ENCODE results near the gene SCAMP2. TPM values are rescaled to one million over a fixed set of nuclear protein-coding genes. Genes with fewer than 3 reads are reported as not detected.
A peak's percentile ranks its signal among the peaks of the same experiment; 100 is the strongest.

Gene SCAMP2
- polyA plus RNA-seq, 3 donors, result 124 to 158 (median 124) TPM

DNA sequence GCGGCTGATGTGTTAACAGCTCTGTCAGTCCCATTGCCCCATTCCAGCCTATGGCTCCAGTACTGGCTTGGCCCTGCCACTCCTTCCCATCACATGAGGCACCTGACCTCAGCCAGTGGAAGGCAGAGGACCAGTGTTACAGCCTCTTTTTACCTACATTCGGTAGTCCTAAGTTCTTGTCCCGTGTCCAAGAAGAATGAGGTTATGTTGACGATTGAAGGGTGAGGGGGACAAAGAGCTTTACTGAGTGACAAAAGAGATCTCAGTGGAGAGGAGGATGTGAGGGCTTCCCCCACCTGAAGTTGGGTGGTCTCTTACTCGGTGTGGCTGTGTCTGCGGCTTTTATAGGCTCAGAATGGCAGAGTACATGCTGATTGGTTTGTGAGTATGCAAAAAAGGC is 9.4 kb upstream of the SCAMP2 start:
- 100% methylated on average over 6 of the region's 6 CpGs for WGBS (ENCODE audit: insufficient coverage)
- Histone ChIP-seq H3K4me3 (replicated peaks in 1 of 3; ENCODE audit: low read depth in 2 of 3, low read length in 3 of 3) (no peak overlapping the region), H3K27ac (ENCODE audit: low read depth in 1 of 2, low read length in 2 of 2) (no peak overlapping the region), H3K79me2 (ENCODE audit: insufficient read depth, low read length) (no peaks in the 10 kb centered on the region), H3K9me3 (replicated peaks in 1 of 2; ENCODE audit: control insufficient read depth in 1 of 2, insufficient read depth in 1 of 2, low read length in 2 of 2) (peaks cover 0 to 9% of the 10 kb centered on the region in 2 donors), H3K36me3 (replicated peaks in 1 of 2; ENCODE audit: control insufficient read depth in 1 of 2, insufficient read depth in 2 of 2, low read length in 2 of 2) (no peaks in the 10 kb centered on the region), H3K9ac (ENCODE audit: insufficient read depth, low read length, poor library complexity, severe bottlenecking) (no peak overlapping the region), H3K4me1 (ENCODE audit: control insufficient read depth in 1 of 2, insufficient read depth in 2 of 2, low read length in 2 of 2) (peaks cover 36 to 38% of the 10 kb centered on the region in 2 donors), H2AFZ (ENCODE audit: insufficient read depth, low read depth, low read length, poor library complexity, severe bottlenecking) (no peak overlapping the region), H3K4me2 (replicated peaks; ENCODE audit: extremely low read depth, low read length, poor library complexity, severe bottlenecking) (no peak overlapping the region), H4K20me1 (ENCODE audit: insufficient read depth, low read length) (no peaks in the 10 kb centered on the region), H3K27me3 (ENCODE audit: control insufficient read depth in 2 of 2, insufficient read depth in 2 of 2, low read length in 2 of 2) (no peaks in the 10 kb centered on the region)
- intact Hi-C loops (cut with micrococcal nuclease), result no loop called here
- Mint-ChIP-seq H3K27me3 (ENCODE audit: low read depth in 3 of 3) (peaks cover 0 to 5% (median 0%) of the 10 kb centered on the region in 3 donors), H3K4me3 (no peak overlapping the region), H3K27ac (peak overlapping the region in 3 of 7 donors; percentile 30 to 64 (median 41)), H3K36me3 (no peaks in the 10 kb centered on the region), H3K9me3 (peaks cover 0 to 10% (median 7%) of the 10 kb centered on the region in 7 donors), H3K4me1 (peaks cover 34% of the 10 kb centered on the region)
- TF ChIP-seq, protein P1, sequence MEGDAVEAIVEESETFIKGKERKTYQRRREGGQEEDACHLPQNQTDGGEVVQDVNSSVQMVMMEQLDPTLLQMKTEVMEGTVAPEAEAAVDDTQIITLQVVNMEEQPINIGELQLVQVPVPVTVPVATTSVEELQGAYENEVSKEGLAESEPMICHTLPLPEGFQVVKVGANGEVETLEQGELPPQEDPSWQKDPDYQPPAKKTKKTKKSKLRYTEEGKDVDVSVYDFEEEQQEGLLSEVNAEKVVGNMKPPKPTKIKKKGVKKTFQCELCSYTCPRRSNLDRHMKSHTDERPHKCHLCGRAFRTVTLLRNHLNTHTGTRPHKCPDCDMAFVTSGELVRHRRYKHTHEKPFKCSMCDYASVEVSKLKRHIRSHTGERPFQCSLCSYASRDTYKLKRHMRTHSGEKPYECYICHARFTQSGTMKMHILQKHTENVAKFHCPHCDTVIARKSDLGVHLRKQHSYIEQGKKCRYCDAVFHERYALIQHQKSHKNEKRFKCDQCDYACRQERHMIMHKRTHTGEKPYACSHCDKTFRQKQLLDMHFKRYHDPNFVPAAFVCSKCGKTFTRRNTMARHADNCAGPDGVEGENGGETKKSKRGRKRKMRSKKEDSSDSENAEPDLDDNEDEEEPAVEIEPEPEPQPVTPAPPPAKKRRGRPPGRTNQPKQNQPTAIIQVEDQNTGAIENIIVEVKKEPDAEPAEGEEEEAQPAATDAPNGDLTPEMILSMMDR (IDR thresholded peaks at IDR 0.05), result no peak
- DNase-seq, result no peak

DNA sequence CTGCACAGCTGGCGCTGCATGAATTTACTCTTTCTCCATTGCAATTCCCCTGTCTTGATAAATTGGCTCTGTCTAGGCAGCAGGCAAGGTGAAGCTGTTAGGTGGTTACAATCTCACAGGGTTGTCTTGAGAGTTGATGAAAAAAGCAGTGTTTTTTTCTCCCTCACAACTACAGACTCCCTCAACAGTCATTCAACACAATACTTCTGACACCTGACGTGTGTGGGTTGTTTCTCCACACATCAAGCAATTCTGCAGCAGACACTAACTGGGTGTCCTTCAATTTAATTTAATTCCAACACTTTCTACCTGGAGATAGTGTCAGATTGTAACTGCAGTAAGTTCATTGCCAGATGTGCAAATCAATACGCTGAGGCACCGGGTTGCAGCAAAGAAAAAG is 5.1 kb upstream of the SCAMP2 start:
- H3K27me3 Mint-ChIP-seq (ENCODE audit: low read depth in 3 of 3), result peaks cover 1 to 3% (median 2%) of the 10 kb centered on the region in 3 donors
- Histone ChIP-seq H3K27me3 (ENCODE audit: control insufficient read depth in 2 of 2, insufficient read depth in 2 of 2, low read length in 2 of 2) (no peaks in the 10 kb centered on the region), H3K4me2 (replicated peaks; ENCODE audit: extremely low read depth, low read length, poor library complexity, severe bottlenecking) (no peak overlapping the region), H3K27ac (ENCODE audit: low read depth in 1 of 2, low read length in 2 of 2) (no peak overlapping the region), H3K79me2 (ENCODE audit: insufficient read depth, low read length) (no peaks in the 10 kb centered on the region), H3K4me1 (ENCODE audit: control insufficient read depth in 1 of 2, insufficient read depth in 2 of 2, low read length in 2 of 2) (peaks cover 8 to 11% of the 10 kb centered on the region in 2 donors), H3K36me3 (replicated peaks in 1 of 2; ENCODE audit: control insufficient read depth in 1 of 2, insufficient read depth in 2 of 2, low read length in 2 of 2) (no peaks in the 10 kb centered on the region), H3K9ac (ENCODE audit: insufficient read depth, low read length, poor library complexity, severe bottlenecking) (no peak overlapping the region), H4K20me1 (ENCODE audit: insufficient read depth, low read length) (no peaks in the 10 kb centered on the region), H2AFZ (ENCODE audit: insufficient read depth, low read depth, low read length, poor library complexity, severe bottlenecking) (no peak overlapping the region), H3K9me3 (replicated peaks in 1 of 2; ENCODE audit: control insufficient read depth in 1 of 2, insufficient read depth in 1 of 2, low read length in 2 of 2) (peaks cover 0 to 9% of the 10 kb centered on the region in 2 donors), H3K4me3 (replicated peaks in 1 of 3; ENCODE audit: low read depth in 2 of 3, low read length in 3 of 3) (no peak overlapping the region)
- H3K4me3 Mint-ChIP-seq, result no peak overlapping the region
- TF ChIP-seq, protein P1 (IDR thresholded peaks at IDR 0.05), result no peak
- intact Hi-C loops (cut with micrococcal nuclease), result no loop called here
- no peak for DNase-seq
- no peaks in the 10 kb centered on the region for H3K36me3 Mint-ChIP-seq
- H3K4me1 Mint-ChIP-seq, result peaks cover 7% of the 10 kb centered on the region
- H3K27ac Mint-ChIP-seq, result no peak overlapping the region
- peaks cover 0 to 10% (median 7%) of the 10 kb centered on the region in 7 donors for H3K9me3 Mint-ChIP-seq
- no CpG with 5 or more reads among the region's 4 CpGs for WGBS (ENCODE audit: insufficient coverage)

All from CD14-positive monocyte (primary cell).